Activated CD4-positive, alpha-beta memory T cell treated with anti-CD3 and anti-CD28 coated beads for 36 hours (primary cell): Measurements from ENCODE around the gene ATP5F1D. TPM values are rescaled to one million over a fixed set of nuclear protein-coding genes. Genes with fewer than 3 reads are reported as not detected.

Source experiments
- CTCF ChIA-PET: fragments of 350-600 bp; sonication (Branson Sonifier 250); formaldehyde crosslinking; loops from one replicate; lab custom pipeline; 2021; ENCODE audit warnings: antibody characterized with exemption, inconsistent platforms; lab: Charles Lee
- POLR2A ChIA-PET: fragments of 350-600 bp; sonication (Branson Sonifier 250); formaldehyde crosslinking; loops from one replicate; lab custom pipeline; 2021; ENCODE audit warnings: antibody characterized with exemption; lab: Charles Lee
- DNase-seq: peaks from one replicate; pipeline ENCODE4 v3.0.0-alpha.2; 2020
- H3K27ac Mint-ChIP-seq: one replicate; pipeline ENCODE4 v1.8.0; 2021; ENCODE audit warnings: mixed read lengths
- H3K27me3 Mint-ChIP-seq: one replicate; pipeline ENCODE4 v1.8.0; 2021; ENCODE audit warnings: mixed read lengths
- H3K36me3 Mint-ChIP-seq: one replicate; pipeline ENCODE4 v1.8.0; 2021; ENCODE audit warnings: mixed read lengths
- H3K4me1 Mint-ChIP-seq: one replicate; pipeline ENCODE4 v1.8.0; 2021; ENCODE audit warnings: low read depth, mixed read lengths
- H3K4me3 Mint-ChIP-seq: one replicate; pipeline ENCODE4 v1.8.0; 2021; ENCODE audit warnings: mild to moderate bottlenecking, mixed read lengths
- H3K9me3 Mint-ChIP-seq: one replicate; pipeline ENCODE4 v1.8.0; 2021; ENCODE audit warnings: mixed read lengths
- intact Hi-C: fragments of 100-400 bp; cut with micrococcal nuclease; formaldehyde crosslinking; loops from one replicate; pipeline ENCODE4 v1.15.1; 2023
- total RNA-seq, 2 experiments: library from RNA; stranded (reverse); gene quantifications; one replicate each; pipeline ENCODE4 v1.2.3, GENCODE V29; 2021

The ATP5F1D gene
- total RNA-seq, 2 experiments from 2014 or later: 178 to 192 TPM

DNA sequence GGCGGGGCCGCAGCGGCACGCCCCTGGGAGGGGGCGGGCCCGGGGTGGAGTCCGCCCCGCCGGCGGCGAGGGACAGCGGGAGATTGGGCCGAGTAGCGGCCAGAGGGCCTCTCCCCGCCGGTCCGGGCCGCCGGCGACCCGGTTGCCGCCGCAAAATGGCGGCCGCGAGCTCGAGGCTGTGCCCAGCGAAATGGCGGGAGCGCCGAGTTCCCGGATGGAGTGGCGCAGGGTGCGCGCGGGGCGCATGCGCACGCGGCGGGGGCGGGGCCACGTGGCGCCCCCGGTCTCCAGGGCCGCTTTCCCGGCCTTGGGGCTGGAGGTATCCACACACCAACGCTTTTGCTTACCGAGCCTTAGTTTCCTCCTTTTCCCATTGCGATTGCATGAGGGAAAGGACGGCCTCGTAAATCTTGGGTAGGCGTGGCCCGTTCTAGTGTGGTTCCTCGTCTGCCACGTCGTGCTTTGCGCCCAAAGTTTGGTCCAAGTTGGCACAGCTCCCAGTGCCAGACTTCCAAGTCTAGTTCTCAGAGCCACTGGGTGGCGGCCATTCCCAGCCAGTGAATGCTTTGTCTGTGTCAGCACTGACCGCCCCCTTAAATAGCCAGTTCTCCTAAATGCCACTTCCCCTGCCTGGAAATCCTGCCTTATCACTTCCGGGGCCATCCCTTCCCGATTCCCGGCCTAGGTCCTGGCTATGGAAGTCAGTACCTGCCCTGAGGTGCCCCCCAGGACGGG, 28.1 kb downstream of the ATP5F1D start:
- Mint-ChIP-seq H3K27ac (peak overlapping the region; percentile 89), H3K4me3 (peak overlapping the region; percentile 90), H3K4me1 (peaks cover 67% of the 10 kb centered on the region), H3K9me3 (no peaks in the 10 kb centered on the region), H3K36me3 (peaks cover 44% of the 10 kb centered on the region), H3K27me3 (no peaks in the 10 kb centered on the region)
- POLR2A ChIA-PET: interaction anchor here (0.6 to 1.7 kb wide), 22 partner anchors 8 to 248 kb away, joined by 3 to 36 read pairs (median 4); partner anchors contain the start of genes ATP5F1D, POLR2E, RNU6-2 and SBNO2
- DNase-seq: peak; percentile 91
- intact Hi-C loops: loop anchor here (1.0 kb wide), 2 partner anchors 9 to 336 kb away; partner anchors contain the start of gene UQCR11
- CTCF ChIA-PET: interaction anchor here (0.7 to 17.9 kb wide), 9 partner anchors 10 to 402 kb away, joined by 3 to 649 read pairs (median 4); partner anchors contain the start of genes ARHGAP45 and ATP5F1D

DNA sequence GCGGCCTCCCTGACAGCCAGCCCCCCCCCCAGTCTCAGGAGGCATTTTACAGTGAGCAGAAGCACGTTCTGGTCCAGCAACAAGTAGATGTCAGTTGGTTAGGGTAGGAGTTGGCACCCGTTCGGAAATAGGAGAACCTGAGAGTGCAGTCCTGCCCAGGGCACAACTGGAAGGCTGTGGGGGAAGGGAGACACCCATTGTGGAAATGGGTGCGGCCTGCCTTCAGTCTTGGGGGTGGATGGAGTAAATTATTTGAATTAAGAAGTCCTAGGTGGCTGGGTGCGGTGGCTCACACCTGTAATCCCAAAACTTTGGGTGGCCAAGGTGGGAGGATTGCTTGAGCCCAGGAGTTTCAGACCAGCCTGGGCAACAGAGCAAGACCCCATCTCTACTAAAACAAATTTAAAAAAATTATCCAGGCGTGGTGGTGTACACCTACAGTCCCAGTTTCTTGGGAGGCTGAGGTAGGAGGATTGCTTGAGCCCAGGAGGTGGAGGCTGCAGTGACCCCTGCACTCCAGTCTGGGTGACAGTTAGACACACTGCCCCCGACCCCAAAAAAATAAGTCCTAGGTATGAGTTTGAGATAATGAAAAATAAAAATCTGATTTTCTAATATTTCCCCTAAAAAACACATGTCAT, 28.8 kb downstream of the ATP5F1D start:
- Mint-ChIP-seq H3K4me3 (peak overlapping the region; percentile 90), H3K4me1 (peaks cover 63% of the 10 kb centered on the region), H3K27ac (peak overlapping the region; percentile 89), H3K27me3 (no peaks in the 10 kb centered on the region), H3K36me3 (peaks cover 45% of the 10 kb centered on the region), H3K9me3 (no peaks in the 10 kb centered on the region)
- POLR2A ChIA-PET: interaction anchor here (1.5 to 1.7 kb wide), 3 partner anchors 19 to 53 kb away, joined by 4 to 36 read pairs (median 4); no protein-coding TSS in a partner anchor
- no peak for DNase-seq
- CTCF ChIA-PET: no interaction called here
- intact Hi-C loops: no loop called here

DNA sequence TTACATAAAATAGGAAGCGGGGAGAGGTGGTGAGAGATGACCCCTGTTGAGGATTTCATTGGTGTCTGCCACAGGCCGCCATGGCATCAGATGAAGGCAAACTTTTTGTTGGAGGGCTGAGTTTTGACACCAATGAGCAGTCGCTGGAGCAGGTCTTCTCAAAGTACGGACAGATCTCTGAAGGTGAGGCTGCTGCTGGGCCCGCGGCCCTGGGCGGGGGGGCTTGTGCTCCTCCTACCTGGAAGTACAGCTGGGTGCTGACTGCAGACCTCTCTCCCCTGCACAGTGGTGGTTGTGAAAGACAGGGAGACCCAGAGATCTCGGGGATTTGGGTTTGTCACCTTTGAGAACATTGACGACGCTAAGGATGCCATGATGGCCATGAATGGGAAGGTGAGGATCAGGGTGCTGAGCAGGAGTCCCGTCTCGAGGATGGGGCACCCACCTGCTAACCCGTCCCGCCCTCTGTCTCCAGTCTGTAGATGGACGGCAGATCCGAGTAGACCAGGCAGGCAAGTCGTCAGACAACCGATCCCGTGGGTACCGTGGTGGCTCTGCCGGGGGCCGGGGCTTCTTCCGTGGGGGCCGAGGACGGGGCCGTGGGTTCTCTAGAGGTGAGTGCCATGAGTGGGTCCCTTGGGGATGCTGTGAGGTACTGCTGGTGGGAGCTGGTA, 29.4 kb downstream of the ATP5F1D start:
- CTCF ChIA-PET: interaction anchor here (0.7 to 0.9 kb wide), 2 partner anchors 27 to 138 kb away, joined by 3 to 6 read pairs; no protein-coding TSS in a partner anchor
- Mint-ChIP-seq H3K9me3 (no peaks in the 10 kb centered on the region), H3K27ac (peak overlapping the region; percentile 89), H3K27me3 (no peaks in the 10 kb centered on the region), H3K36me3 (peaks cover 45% of the 10 kb centered on the region), H3K4me3 (peak overlapping the region; percentile 90), H3K4me1 (peaks cover 58% of the 10 kb centered on the region)
- no peak for DNase-seq
- POLR2A ChIA-PET: interaction anchor here (1.0 kb wide), 1 partner anchor 111 kb away, joined by 3 read pairs; no protein-coding TSS in a partner anchor
- intact Hi-C loops: no loop called here

DNA sequence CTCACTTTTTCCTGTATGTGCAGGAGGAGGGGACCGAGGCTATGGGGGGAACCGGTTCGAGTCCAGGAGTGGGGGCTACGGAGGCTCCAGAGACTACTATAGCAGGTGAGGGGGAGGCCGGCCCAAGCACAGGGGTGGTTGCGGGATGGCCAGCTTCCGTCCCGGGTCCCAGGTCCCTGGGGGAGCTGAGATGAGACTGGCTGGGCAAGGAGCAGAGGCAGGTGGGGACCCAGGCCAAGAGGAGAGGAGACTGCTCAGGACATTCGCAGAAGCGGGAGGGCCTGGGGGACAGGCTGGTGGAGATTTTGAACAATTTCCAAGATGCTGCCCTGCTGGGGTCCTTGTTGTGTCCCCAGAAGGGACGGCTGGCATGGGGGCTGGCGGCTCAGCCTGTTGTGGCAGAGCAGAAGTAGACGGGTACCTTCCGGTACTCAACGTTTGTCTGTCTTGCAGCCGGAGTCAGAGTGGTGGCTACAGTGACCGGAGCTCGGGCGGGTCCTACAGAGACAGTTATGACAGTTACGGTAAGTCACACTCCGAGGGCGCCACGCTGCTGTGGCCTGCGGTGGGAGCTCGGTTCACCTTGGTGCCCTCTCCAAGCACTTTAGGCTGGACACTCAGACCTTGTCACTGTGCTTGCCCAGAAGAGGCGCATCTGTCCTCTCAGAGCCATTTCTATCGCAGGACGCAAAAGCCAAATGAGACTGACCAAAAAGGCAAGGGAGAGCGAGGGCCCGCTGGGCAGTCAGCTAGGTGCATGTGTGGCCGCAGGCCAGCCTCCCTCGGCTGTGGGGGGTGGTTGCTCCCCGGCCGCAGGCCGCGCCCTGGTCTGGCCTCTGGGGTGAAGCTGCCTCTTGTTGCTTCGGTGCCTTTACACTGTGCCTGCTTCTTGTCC, 30.2 kb downstream of the ATP5F1D start:
- H3K36me3 Mint-ChIP-seq: peaks cover 49% of the 10 kb centered on the region

DNA sequence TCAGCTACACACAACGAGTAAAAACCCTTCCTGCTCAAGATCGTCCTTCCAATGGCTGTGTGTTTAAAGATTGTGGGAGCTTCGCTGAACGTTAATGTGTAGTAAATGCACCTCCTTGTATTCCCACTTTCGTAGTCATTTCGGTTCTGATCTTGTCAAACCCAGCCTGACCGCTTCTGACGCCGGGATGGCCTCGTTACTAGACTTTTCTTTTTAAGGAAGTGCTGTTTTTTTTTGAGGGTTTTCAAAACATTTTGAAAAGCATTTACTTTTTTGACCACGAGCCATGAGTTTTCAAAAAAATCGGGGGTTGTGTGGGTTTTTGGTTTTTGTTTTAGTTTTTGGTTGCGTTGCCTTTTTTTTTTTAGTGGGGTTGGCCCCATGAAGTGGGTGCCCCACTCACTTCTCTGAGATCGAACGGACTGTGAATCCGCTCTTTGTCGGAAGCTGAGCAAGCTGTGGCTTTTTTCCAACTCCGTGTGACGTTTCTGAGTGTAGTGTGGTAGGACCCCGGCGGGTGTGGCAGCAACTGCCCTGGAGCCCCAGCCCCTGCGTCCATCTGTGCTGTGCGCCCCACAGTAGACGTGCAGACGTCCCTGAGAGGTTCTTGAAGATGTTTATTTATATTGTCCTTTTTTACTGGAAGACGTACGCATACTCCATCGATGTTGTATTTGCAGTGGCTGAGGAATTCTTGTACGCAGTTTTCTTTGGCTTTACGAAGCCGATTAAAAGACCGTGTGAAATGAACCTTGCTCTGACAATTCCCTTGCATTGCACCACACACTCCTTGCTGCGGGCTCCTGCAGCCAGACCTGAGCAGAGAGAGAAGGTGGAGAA, 31.1 kb downstream of the ATP5F1D start:
- Mint-ChIP-seq H3K27me3 (no peaks in the 10 kb centered on the region), H3K36me3 (peaks cover 51% of the 10 kb centered on the region), H3K27ac (peak overlapping the region; percentile 73), H3K4me1 (peaks cover 57% of the 10 kb centered on the region), H3K4me3 (peak overlapping the region; percentile 37), H3K9me3 (no peaks in the 10 kb centered on the region)
- intact Hi-C loops: no loop called here
- no peak for DNase-seq
- POLR2A ChIA-PET: interaction anchor here (0.6 to 1.4 kb wide), 2 partner anchors 14 to 31 kb away, joined by 3 to 5 read pairs; partner anchors contain the start of gene ATP5F1D
- CTCF ChIA-PET: interaction anchor here (4.1 kb wide), 1 partner anchor 28 kb away, joined by 38 read pairs; no protein-coding TSS in a partner anchor

More for the DNA sequence above, 30.2 kb downstream of the ATP5F1D start:
- Mint-ChIP-seq H3K9me3 (no peaks in the 10 kb centered on the region), H3K4me1 (peaks cover 61% of the 10 kb centered on the region), H3K27me3 (no peaks in the 10 kb centered on the region), H3K27ac (peak overlapping the region; percentile 89), H3K4me3 (peak overlapping the region; percentile 90)
- CTCF ChIA-PET: interaction anchor here (0.7 to 4.1 kb wide), 3 partner anchors 27 to 139 kb away, joined by 3 to 38 read pairs (median 6); no protein-coding TSS in a partner anchor
- POLR2A ChIA-PET: interaction anchor here (0.6 to 1.4 kb wide), 3 partner anchors 13 to 110 kb away, joined by 3 to 5 read pairs (median 3); partner anchors contain the start of gene ATP5F1D
- no peak for DNase-seq
- intact Hi-C loops: no loop called here

DNA sequence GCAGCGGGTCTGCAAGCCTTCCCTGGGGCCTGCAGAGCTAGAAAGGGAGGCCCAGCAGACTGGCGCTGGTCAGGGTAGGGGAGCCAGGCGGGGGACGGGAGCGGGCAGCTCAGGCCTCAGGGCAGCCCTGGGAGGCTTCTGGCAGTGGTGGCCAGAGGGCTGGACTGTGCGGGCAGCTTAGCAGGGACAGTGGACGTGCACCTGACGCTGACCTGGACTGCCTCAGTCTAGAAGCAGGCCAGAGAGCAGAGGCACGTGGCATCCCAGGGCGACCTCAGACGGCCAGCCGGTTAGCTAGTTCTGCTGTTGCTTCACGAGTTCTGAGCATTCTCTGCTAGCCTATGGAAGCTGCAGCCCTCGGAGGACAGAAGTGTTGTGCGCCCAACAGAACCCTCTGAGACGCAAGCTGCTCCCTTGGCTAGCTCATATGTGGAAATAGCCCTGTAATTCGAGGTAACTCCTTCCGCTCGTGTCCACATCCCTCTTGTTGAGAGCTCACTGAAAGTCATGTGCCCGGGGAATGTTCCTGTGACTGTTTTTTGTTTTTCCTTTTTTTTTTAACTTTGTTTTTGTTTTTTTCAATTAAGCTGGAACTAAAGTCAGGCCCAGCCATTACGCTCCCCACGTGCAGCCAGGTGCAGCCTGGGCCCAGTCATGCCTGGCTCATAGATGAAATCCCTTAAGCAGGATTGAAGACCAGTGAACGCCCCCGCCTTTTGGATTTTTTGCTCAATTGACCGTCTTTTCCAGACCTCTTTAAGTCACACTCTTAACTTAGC, 31.9 kb downstream of the ATP5F1D start:
- POLR2A ChIA-PET: interaction anchor here (1.4 kb wide), 1 partner anchor 14 kb away, joined by 5 read pairs; no protein-coding TSS in a partner anchor
- Mint-ChIP-seq H3K27ac (peak overlapping the region; percentile 73), H3K4me1 (peaks cover 57% of the 10 kb centered on the region), H3K9me3 (no peaks in the 10 kb centered on the region), H3K27me3 (no peaks in the 10 kb centered on the region), H3K4me3 (peak overlapping the region; percentile 37), H3K36me3 (peaks cover 55% of the 10 kb centered on the region)
- CTCF ChIA-PET: interaction anchor here (0.6 to 4.1 kb wide), 3 partner anchors 29 to 160 kb away, joined by 3 to 38 read pairs (median 4); no protein-coding TSS in a partner anchor
- intact Hi-C loops: no loop called here
- DNase-seq: no peak

DNA sequence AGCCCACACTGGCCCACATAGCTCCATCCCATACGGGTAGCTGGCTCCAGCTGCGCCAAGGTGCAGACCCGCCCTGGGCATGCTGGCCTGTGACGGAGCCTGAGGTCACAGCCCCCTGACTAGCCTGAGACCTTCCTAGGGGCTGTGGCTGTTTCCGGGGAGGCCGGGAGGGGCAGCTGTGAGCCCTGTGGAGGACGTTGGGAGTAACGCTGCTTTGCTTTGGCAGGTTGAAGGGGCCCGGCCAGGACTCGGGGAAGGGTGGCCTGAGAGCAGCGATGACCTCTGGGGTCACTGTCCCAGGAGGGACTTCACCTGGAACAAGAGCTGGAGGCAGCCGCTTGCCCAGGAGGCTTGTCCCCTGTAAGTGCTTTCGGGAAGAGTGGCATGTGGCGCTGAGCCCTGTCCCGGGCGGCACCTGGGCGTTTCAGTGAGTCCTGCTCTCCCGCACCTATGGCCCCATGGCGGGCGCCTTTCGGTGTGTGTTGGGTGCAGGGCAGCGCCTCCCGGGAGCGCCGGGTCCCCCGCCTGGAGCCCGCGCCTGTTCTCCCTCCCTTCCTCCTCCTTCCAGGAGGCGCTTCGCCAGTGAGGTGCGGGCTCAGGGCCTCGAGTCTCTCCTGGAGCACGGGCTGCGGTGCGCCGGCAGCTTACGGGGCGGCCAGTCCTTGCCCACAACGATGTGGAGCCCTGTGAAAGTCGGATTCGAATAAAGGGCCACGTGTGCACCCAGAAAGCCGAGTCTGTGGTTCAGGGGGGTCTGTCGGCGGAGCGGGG, 32.7 kb downstream of the ATP5F1D start:
- ChIA-PET POLR2A (no interaction called here), CTCF (interaction anchor here (0.6 to 4.1 kb wide), 3 partner anchors 30 to 161 kb away, joined by 3 to 38 read pairs (median 4); no protein-coding TSS in a partner anchor)
- Mint-ChIP-seq H3K27ac (peak overlapping the region; percentile 73), H3K4me1 (peaks cover 53% of the 10 kb centered on the region), H3K36me3 (peaks cover 55% of the 10 kb centered on the region), H3K4me3 (peak overlapping the region; percentile 69), H3K9me3 (no peaks in the 10 kb centered on the region), H3K27me3 (no peaks in the 10 kb centered on the region)
- intact Hi-C loops: no loop called here
- no peak for DNase-seq

DNA sequence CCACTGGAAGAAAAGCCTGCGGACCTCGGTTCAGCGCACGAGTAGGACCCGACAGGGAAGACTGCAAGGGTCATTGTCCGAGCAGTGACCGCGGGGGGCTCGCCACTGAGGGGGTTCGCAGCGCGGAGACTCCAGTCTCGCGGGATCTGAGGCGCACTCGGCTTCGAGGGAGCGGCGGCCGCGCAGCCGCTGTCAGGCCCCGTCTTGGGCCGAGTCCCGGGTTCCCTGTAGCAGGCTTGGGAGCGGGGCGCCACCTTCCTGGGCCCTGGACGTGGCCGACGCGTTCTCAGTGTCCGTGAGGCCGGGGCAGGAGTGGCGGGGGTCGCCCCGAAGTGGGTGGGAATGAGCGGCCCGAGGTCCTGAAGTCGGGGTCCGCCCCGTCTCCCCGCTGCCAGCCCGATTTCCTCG, 33.3 kb downstream of the ATP5F1D start:
- ChIA-PET CTCF (interaction anchor here (1.0 to 4.1 kb wide), 3 partner anchors 8 to 30 kb away, joined by 4 to 38 read pairs (median 7); no protein-coding TSS in a partner anchor), POLR2A (interaction anchor here (0.7 to 1.5 kb wide), 7 partner anchors 8 to 30 kb away, joined by 3 to 6 read pairs (median 4); no protein-coding TSS in a partner anchor)
- Mint-ChIP-seq H3K4me1 (peaks cover 56% of the 10 kb centered on the region), H3K9me3 (no peaks in the 10 kb centered on the region), H3K4me3 (peak overlapping the region; percentile 69), H3K36me3 (peaks cover 58% of the 10 kb centered on the region), H3K27me3 (no peaks in the 10 kb centered on the region), H3K27ac (peak overlapping the region; percentile 73)
- no peak for DNase-seq
- intact Hi-C loops: loop anchor here (1.0 to 5.0 kb wide), 4 partner anchors 14 to 237 kb away; partner anchors contain the start of genes ADAMTSL5, DAZAP1 and NDUFS7
